IPS DF 19.7 (cell line): ENCODE measurements around the gene RNF43.
"Not testable (repeated sequence)": the region's sequence is repeated elsewhere in the genome, so short reads cannot be mapped to it uniquely, and the experiment has no call there.

Source experiments
- DNase-seq: peaks from one replicate; pipeline ENCODE4 v3.0.0-alpha.2; 2013; ENCODE audit warnings: low read depth, low spot score

The RNF43 gene

GRCh38 chr17:58409432-58409831 lies 7.9 kb downstream of the RNF43 start:
- DNase-seq, result no peak

- DNase-seq, result no peak
These were observed 14.0 kb downstream of the RNF43 start for GRCh38 chr17:58403311-58403710.

GRCh38 chr17:58402679-58403078 lies 14.7 kb downstream of the RNF43 start:
- no peak for DNase-seq

- DNase-seq, result no peak
These were observed 15.3 kb downstream of the RNF43 start for GRCh38 chr17:58402047-58402446.

GRCh38 chr17:58401287-58401686 lies 16.0 kb downstream of the RNF43 start:
- DNase-seq, result no peak

- DNase-seq, result no peak
These were observed 16.5 kb downstream of the RNF43 start for GRCh38 chr17:58400826-58401225.

GRCh38 chr17:58399974-58400373 lies 17.4 kb downstream of the RNF43 start:
- DNase-seq, result no peak

- DNase-seq, result no peak
These were observed 18.6 kb downstream of the RNF43 start for GRCh38 chr17:58398574-58399266.

GRCh38 chr17:58397421-58397820 lies 19.9 kb downstream of the RNF43 start:
- DNase-seq, result not testable (repeated sequence)

GRCh38 chr17:58396173-58396572 lies 21.2 kb downstream of the RNF43 start:
- DNase-seq, result no peak

GRCh38 chr17:58394534-58395223 lies 22.7 kb downstream of the RNF43 start:
- no peak for DNase-seq

GRCh38 chr17:58391302-58391984 lies 25.9 kb downstream of the RNF43 start:
- no peak for DNase-seq

- DNase-seq, result no peak
These were observed 26.4 kb downstream of the RNF43 start for GRCh38 chr17:58390884-58391283.

GRCh38 chr17:58388302-58389190 lies 28.8 kb downstream of the RNF43 start:
- DNase-seq, result no peak

- no peak for DNase-seq
These were observed 29.5 kb downstream of the RNF43 start for GRCh38 chr17:58387834-58388233.

- no peak for DNase-seq
These were observed 30.6 kb downstream of the RNF43 start for GRCh38 chr17:58386708-58387107.

GRCh38 chr17:58385359-58385899 lies 31.9 kb downstream of the RNF43 start:
- DNase-seq, result no peak

GRCh38 chr17:58384897-58385296 lies 32.4 kb downstream of the RNF43 start:
- DNase-seq, result no peak

GRCh38 chr17:58383892-58384462 lies 33.4 kb downstream of the RNF43 start:
- no peak for DNase-seq

GRCh38 chr17:58382872-58383242 lies 34.5 kb downstream of the RNF43 start:
- DNase-seq, result no peak
